GM18870 (cell line): Measurements from ENCODE around the gene LYPD3.

ENCODE experiments used
- ATAC-seq: cut with Tn5 transposase; IDR thresholded peaks from one replicate; pipeline ENCODE4 v1.9.1; 2021; ENCODE audit warnings: moderate library complexity; ENCODE audit not compliant: unreplicated experiment

Gene LYPD3

DNA sequence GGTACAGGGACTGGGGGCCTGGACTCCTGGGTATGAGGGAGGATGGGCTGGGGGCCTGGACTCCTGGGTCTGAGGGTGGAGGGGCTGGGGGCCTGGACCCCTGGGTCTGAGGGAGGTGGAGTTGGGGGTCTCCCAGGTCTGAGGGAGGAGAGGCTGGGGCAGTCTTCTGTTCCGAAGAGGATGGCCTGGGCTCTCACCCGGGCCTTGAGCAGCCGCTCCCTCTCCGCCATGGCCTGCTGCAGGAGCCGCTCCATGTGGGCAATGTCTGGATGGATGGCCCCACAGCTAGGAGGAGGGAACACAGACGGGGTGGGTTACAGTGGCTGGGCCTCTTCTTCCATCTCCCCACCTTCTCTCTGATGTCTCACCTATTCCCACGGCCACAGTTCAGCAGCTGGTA, 21.0 kb upstream of the LYPD3 start:
- no peak for ATAC-seq

GRCh38 chr19:43485951-43486350, 20.5 kb upstream of the LYPD3 start:
- ATAC-seq: no peak

GRCh38 chr19:43483281-43483680, 17.9 kb upstream of the LYPD3 start:
- ATAC-seq: no peak

DNA sequence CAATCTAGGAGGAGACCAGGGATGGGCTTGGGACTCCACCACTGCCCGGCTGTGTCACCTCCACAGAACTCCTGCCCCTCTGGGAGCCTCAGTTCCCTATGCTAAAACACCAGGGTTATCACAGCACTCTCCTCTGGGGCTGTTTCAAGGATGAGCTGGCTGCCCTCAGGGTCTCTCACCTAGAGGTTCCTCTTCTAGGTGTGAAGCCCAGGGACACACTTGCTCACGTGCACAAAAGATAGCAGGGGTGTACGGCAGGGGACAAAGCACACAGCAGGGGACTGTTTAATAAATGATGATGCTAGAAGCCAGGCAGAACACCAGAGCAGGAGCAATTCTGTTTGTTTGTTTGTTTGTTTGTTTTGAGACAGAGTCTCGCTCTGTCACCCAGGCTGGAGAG, 16.8 kb upstream of the LYPD3 start:
- ATAC-seq: no peak

DNA sequence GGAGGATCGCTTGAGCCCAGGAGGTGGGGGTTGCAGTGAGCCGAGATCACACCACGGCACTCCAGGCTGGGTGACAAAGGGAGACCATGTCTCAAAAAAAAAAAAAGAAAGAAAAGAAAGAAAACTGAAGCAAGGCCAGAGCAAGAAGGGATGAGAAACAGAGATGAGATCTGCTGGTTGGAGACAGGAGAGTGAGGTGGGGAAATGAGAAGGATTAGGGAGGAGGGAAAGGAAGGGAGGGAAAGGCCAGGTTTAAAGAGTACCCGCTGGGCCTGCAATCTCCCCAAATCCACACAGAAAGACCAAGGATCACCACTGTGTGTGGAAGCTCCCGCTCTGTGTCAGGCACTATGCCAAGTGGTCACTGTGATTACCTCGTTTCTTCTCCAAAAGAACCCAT, 16.3 kb upstream of the LYPD3 start:
- no peak for ATAC-seq

GRCh38 chr19:43480574-43480973, 15.2 kb upstream of the LYPD3 start:
- no peak for ATAC-seq

- no peak for ATAC-seq
These were observed 14.7 kb upstream of the LYPD3 start for GRCh38 chr19:43479961-43480561.

GRCh38 chr19:43479226-43479625, 13.8 kb upstream of the LYPD3 start:
- ATAC-seq: no peak

DNA sequence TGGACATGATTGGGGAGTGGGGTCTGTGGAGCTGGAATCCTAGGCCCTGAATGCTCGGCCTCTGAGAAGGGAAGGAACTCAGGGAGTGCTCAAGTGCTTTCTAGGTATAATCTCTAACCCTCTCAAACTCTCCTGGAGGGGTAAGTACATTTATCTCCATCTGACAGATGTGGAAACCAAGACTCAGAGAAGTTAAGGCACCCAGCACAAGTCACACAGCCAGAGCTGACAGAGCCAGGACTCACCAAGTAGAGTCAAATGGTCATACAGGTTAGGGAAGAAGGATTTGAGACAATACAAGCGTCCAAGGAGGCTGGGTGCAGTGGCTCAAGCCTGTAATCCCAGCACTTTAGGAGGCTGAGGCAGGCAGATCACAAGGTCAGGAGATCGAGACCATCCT, 12.9 kb upstream of the LYPD3 start:
- ATAC-seq: no peak

GRCh38 chr19:43476606-43477005, 11.2 kb upstream of the LYPD3 start:
- ATAC-seq: no peak

DNA sequence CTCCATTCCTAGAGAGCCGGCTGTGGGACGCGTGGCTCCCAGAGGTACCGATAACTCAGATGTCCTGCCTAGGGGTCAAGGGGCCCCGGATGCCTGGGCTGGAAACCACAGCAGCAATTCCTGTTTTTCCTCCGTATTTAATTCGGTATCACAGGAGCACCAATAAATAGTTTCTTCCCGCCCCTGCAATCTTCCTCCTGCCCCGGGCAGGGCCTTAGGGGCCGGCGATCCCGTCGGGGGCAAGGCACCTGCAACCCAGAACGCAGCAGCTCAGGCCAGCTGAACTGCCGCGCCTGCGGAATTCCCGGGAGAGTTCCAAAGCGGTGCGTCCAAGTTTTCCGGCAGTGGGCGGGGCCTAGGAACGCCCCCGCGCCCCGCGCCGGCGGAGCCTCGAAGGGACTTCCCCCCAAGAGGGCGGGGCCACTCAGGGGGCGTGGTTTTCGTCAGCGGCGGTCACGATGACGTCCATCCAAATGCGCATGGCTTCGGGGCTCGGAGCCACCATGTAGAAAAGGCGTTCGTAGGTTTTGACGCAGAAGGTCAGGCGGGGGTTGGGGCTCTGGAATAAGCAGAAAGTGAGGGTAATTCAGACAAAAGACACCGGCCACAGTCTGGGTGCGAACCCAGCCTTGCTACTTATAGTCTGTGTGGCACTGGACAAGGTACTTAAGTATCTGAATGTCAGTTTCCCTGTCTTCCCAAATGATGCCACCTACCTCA, 9.7 kb upstream of the LYPD3 start:
- peak; percentile 45 for ATAC-seq

- no peak for ATAC-seq
These were observed 9.1 kb upstream of the LYPD3 start for GRCh38 chr19:43474487-43474886.

DNA sequence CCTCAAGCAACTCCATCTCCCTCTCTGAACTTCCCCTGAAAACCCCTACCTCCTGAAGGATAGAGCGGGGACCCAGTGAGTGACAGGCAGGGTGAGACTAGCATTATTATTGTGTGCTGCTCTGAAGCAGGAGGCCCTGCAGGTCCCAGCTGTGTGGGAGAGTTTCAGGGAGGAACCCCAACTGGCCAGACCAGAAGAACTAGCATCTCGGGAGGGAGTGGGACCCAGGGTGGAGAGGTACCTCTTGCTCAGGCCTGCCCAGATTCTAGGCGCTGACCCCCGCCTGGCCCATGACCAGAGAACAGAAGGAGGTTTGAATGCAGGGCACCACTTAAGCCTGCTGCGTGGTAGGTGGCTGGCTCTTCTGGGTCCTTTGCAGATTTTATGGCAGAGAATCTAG, 5.7 kb upstream of the LYPD3 start:
- no peak for ATAC-seq

- ATAC-seq: no peak
These were observed 4.9 kb upstream of the LYPD3 start for GRCh38 chr19:43470288-43470687.

- ATAC-seq: no peak
These were observed 3.7 kb upstream of the LYPD3 start for GRCh38 chr19:43469160-43469480.

DNA sequence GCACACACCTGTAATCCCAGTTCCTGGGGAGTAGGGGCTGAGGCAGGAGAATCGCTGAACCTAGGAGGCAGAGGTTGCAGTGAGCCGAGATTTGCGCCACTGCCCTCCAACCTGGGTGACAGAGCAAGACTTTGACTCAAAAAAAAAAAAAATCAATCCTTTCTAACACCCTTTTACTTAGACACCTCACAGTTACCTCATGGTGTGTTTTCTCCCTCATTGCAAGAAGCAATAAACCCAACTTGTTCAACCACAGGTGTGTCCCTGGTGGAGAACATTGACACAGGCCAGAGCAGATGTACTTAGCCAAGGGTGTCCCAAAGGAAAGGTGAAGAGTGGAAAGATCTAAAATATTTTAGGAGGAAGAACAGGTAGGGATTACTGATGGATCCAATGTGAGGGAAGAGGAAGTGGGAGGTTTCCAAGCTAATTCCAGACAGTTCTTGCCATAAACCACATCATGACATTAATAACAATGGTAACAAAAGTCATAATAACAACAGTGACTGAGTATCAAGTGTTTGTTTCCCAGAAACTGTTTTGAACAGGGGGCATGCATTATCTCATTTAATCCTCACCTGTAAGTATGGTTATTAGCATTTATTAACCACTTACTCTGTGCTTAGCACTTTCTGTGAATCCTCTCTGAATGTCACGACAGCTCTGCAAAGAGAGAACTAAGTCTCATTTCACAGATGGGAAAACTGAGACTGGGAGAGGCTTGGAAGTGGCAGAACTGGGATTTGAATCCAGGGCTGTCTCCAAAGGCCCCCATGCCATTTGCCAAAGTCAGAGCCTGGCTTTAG, 3.1 kb upstream of the LYPD3 start:
- no peak for ATAC-seq

- no peak for ATAC-seq
These were observed 2.3 kb upstream of the LYPD3 start for GRCh38 chr19:43467730-43468129.

- no peak for ATAC-seq
These were observed 1.9 kb upstream of the LYPD3 start for GRCh38 chr19:43467276-43467675.

GRCh38 chr19:43466793-43467192, 1.4 kb upstream of the LYPD3 start:
- no peak for ATAC-seq

GRCh38 chr19:43464134-43464775, 1.2 kb downstream of the LYPD3 start:
- ATAC-seq: peak; percentile 17

GRCh38 chr19:43463381-43464133, 1.9 kb downstream of the LYPD3 start:
- peak; percentile 62 for ATAC-seq
